Activated B cell treated with CpG ODN at 0.5 μM for 24 hours (primary cell): ENCODE data around the gene ISL2. TPM values are rescaled to one million over a fixed set of nuclear protein-coding genes. Genes with fewer than 3 reads are reported as not detected.

Source experiments
- ATAC-seq: fragments of 200-7000 bp; cut with Tn5 transposase; one replicate; pipeline ENCODE4 v1.10.0; 2021; ENCODE audit warnings: low read depth, mild to moderate bottlenecking, moderate library complexity
- CTCF ChIA-PET: fragments of 350-600 bp; sonication (Branson Sonifier 250); formaldehyde crosslinking; loops from one replicate; lab custom pipeline; 2021; ENCODE audit warnings: antibody characterized with exemption; lab: Charles Lee
- POLR2A ChIA-PET: fragments of 350-600 bp; sonication (Branson Sonifier 250); formaldehyde crosslinking; loops from one replicate; lab custom pipeline; 2021; ENCODE audit warnings: antibody characterized with exemption; lab: Charles Lee
- DNase-seq: peaks from one replicate; pipeline ENCODE4 v3.0.0; 2022
- H3K27ac Mint-ChIP-seq: one replicate; pipeline ENCODE4 v1.8.0; 2020; ENCODE audit warnings: mixed read lengths
- H3K27me3 Mint-ChIP-seq: one replicate; pipeline ENCODE4 v1.8.0; 2021; ENCODE audit warnings: mixed read lengths
- H3K36me3 Mint-ChIP-seq: one replicate; pipeline ENCODE4 v1.8.0; 2021; ENCODE audit warnings: low read depth, mixed read lengths
- H3K4me1 Mint-ChIP-seq: one replicate; pipeline ENCODE4 v1.8.0; 2021; ENCODE audit warnings: mixed read lengths
- H3K4me3 Mint-ChIP-seq: one replicate; pipeline ENCODE4 v1.8.0; 2020; ENCODE audit warnings: mild to moderate bottlenecking, mixed read lengths
- H3K9me3 Mint-ChIP-seq: one replicate; pipeline ENCODE4 v1.8.0; 2020; ENCODE audit warnings: mixed read lengths
- CTCF ChIP-seq: fragments of 200-600 bp; IDR thresholded peaks from one replicate; pipeline ENCODE4 v1.8.0; 2022; ENCODE audit warnings: antibody characterized with exemption, mild to moderate bottlenecking
- intact Hi-C: fragments of 100-400 bp; cut with micrococcal nuclease; formaldehyde crosslinking; loops from one replicate; pipeline ENCODE4 v1.15.1; 2024
- total RNA-seq: library from RNA; stranded (reverse); gene quantifications from 2 replicates; pipeline ENCODE4 v1.2.3, GENCODE V29; 2022

Gene ISL2
- total RNA-seq, 1 donor from 2014 or later: 0.35 TPM

DNA sequence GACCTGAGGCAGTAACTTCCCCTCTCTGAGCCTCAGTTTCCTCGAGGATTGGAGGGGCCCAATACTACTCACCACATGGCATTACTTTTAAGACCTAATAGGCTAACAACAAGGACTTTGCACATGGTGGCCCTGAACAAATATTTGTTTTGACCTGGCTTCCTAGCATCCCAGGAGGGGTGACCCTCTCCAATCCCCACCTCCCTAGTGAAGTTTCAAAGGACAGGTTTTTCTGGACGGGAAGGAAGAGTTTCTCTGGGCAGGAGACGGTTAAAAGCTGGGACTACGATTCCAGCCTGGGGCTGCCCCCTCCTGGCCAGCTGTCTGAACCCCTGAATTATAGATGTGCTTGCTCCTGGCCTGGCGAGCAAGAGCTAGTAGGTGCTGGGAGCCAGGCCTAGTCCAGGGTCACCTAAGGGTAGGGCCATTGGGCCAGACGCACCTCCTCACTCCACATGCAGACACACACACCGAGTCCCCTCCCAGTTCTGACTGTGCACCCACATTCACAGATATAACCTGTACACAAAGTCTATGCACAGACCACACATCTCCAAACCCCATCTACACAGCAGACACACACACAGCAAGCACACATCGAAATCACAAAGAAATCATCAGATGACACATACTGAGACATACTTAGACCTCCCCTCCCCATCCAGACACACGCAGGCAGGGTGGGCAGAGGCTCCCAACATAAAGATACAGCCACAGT is 2.7 kb upstream of the ISL2 start:
- H3K27ac Mint-ChIP-seq: no peak overlapping the region
- no peak for DNase-seq
- no peak for ATAC-seq
- no peaks in the 10 kb centered on the region for H3K36me3 Mint-ChIP-seq
- POLR2A ChIA-PET: no interaction called here
- no peaks in the 10 kb centered on the region for H3K9me3 Mint-ChIP-seq
- peaks cover 34% of the 10 kb centered on the region for H3K4me1 Mint-ChIP-seq
- no peak overlapping the region for H3K4me3 Mint-ChIP-seq
- CTCF ChIA-PET: no interaction called here
- H3K27me3 Mint-ChIP-seq: peaks cover 51% of the 10 kb centered on the region
- no peak for TF ChIP-seq CTCF
- intact Hi-C loops: loop anchor here (2.0 to 10.0 kb wide), 2 partner anchors 99 to 531 kb away; no protein-coding TSS in a partner anchor

GRCh38 chr15:76334438-76335306 is 1.9 kb upstream of the ISL2 start:
- ChIA-PET CTCF (no interaction called here), POLR2A (interaction anchor here (1.3 to 2.0 kb wide), 3 partner anchors 12 to 240 kb away, joined by 3 to 16 read pairs (median 5); partner anchors contain the start of gene ETFA)
- Mint-ChIP-seq H3K27ac (peak overlapping the region; percentile 65), H3K4me3 (peak overlapping the region; percentile 82), H3K36me3 (no peaks in the 10 kb centered on the region), H3K9me3 (no peaks in the 10 kb centered on the region), H3K27me3 (peaks cover 50% of the 10 kb centered on the region), H3K4me1 (peaks cover 42% of the 10 kb centered on the region)
- intact Hi-C loops: loop anchor here (1.0 to 10.0 kb wide), 4 partner anchors 9 to 530 kb away; partner anchors contain the start of gene ETFA
- no peak for TF ChIP-seq CTCF
- ATAC-seq: no peak
- DNase-seq: no peak

GRCh38 chr15:76335307-76336253 is 993 bp upstream of the ISL2 start:
- Mint-ChIP-seq H3K9me3 (no peaks in the 10 kb centered on the region), H3K4me1 (peaks cover 51% of the 10 kb centered on the region), H3K27me3 (peaks cover 52% of the 10 kb centered on the region), H3K4me3 (peak overlapping the region; percentile 82), H3K36me3 (no peaks in the 10 kb centered on the region), H3K27ac (peak overlapping the region; percentile 65)
- ChIA-PET CTCF (interaction anchor here (1.2 kb wide), 1 partner anchor 11 kb away, joined by 3 read pairs; no protein-coding TSS in a partner anchor), POLR2A (interaction anchor here (0.8 to 2.0 kb wide), 5 partner anchors 10 to 239 kb away, joined by 3 to 16 read pairs (median 5); partner anchors contain the start of gene ETFA)
- intact Hi-C loops: loop anchor here (1.0 to 10.0 kb wide), 4 partner anchors 8 to 529 kb away; partner anchors contain the start of gene ETFA
- TF ChIP-seq CTCF: no peak
- peak; percentile 29 for ATAC-seq
- DNase-seq: no peak

DNA sequence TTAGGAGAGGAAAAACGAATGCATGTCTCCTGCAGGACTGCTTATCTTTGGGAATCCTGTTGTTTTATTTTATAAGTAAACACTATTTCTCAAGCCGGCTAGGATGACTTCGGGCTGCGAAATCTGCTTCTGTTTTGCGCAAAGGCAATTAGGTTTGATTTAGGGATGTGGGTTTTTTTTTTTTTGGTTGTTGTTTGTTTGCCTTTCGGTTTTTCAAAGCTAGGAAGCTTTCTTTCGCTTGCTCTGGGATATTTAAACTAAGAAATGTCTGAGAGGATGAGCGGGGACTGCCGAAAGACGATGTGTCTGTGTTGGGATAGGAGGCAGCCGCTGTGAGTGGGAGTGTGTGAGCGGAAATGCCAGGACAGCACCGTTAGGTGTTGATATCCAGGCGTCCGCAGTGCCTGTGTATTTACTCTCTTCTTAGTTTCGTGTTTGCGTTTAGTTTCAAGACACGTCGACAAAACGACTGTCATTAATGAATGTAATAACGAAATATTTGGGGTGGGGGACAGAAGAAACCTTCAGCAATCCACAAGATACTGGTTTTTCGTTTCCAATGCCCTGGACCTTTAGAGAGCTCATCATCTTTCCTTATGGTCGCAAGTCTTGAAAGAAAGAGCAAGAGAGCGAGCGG is 604 bp downstream of the ISL2 start:
- no peak for ATAC-seq
- ChIA-PET CTCF (no interaction called here), POLR2A (interaction anchor here (0.5 to 2.0 kb wide), 5 partner anchors 26 to 496 kb away, joined by 3 to 16 read pairs (median 4); partner anchors contain the start of gene ETFA)
- no peak for TF ChIP-seq CTCF
- Mint-ChIP-seq H3K36me3 (no peaks in the 10 kb centered on the region), H3K4me1 (peaks cover 64% of the 10 kb centered on the region), H3K27me3 (peaks cover 62% of the 10 kb centered on the region), H3K4me3 (peak overlapping the region; percentile 78), H3K9me3 (no peaks in the 10 kb centered on the region), H3K27ac (peak overlapping the region; percentile 60)
- DNase-seq: no peak
- intact Hi-C loops: loop anchor here (5.0 to 10.0 kb wide), 2 partner anchors 505 to 528 kb away; no protein-coding TSS in a partner anchor
